GM19099 (cell line): ENCODE results near the gene ARL3.

Source experiments
- POLR2A ChIP-seq: IDR thresholded peaks from 3 replicates; pipeline ENCODE4 v1.6.1; 2011; ENCODE audit warnings: low read depth; ENCODE audit not compliant: insufficient read length; ENCODE audit errors: extremely low read depth

ARL3 gene, protein sequence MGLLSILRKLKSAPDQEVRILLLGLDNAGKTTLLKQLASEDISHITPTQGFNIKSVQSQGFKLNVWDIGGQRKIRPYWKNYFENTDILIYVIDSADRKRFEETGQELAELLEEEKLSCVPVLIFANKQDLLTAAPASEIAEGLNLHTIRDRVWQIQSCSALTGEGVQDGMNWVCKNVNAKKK

DNA sequence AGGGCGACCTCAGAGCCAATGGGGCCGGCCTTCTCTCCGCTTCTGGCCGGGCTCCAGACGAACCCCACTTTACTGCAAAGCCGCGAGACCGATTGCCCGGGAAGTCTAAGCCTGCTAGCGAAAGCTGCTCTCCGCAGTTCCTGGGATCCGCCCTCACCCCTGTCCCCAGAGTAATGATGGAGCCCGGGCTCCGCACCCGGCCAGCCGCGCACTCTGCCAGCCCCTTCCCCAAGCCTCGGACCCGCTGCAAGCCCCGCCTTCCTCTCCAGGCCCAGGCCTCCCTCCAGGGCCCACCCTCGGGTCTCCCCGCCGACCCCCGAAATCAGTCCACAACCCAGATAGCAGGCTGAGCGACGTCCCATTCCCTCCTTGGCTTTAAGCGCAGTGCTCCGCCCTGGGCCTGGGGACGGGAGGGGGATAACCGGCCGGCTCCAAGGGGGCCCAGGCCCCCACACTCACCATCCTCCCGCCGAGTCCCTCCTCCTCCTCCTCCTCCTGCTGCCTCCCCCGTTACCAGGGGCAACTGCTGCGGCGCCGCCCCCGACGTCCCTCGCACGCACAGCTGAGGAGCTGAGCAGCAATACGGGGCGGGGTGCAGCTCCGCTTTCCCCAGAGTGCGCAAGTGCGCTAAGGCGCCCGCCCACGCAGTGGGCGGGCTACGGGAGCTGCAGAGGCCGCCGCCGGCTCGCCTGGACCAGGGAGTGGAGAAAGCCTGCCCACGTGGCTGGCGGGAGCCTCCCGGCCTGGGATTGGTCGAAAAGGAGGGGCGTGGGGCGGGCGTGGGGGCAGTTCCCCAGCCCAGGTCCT, at the start of gene ARL3:
ARL3 (minus strand) TSS at position 584 of the 807 bp plus-strand sequence; CDS start at position 462, 122 bp downstream.
- TF ChIP-seq POLR2A = peak; percentile 34

DNA sequence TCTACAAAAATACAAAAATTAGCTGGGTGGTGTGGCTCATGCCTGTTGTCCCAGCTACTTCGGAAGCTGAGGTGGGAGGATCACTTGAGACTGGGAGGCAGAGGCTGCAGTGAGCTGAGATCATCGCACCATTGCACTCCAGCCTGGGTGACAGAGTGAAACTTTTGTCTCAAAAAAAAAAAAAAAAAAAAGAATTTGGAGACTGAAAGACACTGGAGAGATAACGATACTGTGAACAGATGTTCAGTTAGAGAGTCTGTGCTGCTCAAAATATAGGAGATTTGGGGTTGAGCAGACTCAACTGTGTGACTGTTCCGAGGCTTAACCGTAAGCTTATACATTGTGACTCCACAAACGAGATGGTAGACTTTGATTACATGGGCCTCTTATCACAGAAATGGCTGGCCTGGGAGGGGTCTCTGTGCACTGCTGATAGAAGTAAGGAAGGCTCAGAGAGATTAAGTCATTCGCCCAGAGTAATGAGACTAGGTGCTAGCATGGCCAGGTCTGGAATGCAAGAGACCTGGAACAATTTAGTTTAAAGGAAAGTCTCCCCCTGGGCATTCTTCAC, 48.9 kb upstream of the ARL3 start:
- no peak for TF ChIP-seq POLR2A

DNA sequence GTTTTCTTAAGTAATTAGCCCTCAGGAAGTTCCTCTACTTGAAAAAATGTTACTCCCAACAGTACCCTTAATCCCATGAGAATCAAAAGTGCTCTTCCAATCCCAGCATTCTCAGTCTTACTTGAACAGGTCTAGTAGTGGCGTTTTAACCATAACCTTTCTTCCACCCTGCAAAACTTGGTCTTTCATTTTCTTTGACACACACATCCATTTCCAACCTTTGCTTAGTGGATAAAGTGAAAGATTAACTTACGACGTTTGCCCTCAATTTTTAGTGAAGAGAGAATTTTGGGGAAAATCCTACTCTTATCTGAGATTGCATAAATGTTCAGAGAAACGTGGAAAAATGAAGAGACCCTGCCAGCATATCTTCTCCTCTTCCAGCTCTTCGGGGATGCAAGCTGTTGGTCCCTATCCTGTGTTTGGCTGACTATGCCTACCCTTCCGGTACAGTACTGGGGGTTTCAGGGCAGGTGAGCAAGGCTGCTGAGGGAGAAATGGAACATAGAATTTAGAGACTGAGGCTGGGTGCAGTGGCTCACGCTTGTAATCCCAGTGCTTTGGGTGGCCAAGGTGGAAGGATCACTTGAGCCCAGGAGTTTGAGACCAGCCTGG, 48.3 kb upstream of the ARL3 start:
- TF ChIP-seq POLR2A = no peak

DNA sequence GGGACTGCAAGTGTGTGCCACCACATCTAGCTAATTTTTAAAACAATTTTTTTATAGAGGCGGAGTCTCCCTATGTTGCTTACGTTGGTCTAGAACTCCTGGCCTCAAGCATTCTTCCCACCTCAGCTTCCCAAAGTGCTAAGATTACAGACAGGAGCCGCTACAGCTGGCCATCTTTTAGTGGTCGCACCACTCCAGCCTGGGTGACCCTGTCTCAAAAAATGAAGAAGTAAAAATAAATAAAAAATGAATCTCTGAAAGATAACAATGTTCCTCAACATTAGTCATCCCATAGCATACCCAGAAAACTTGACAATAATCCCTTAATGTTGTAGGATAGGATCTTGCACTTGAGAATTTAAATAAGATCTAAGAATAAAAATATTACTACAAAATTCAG, 47.8 kb upstream of the ARL3 start:
- no peak for TF ChIP-seq POLR2A

DNA sequence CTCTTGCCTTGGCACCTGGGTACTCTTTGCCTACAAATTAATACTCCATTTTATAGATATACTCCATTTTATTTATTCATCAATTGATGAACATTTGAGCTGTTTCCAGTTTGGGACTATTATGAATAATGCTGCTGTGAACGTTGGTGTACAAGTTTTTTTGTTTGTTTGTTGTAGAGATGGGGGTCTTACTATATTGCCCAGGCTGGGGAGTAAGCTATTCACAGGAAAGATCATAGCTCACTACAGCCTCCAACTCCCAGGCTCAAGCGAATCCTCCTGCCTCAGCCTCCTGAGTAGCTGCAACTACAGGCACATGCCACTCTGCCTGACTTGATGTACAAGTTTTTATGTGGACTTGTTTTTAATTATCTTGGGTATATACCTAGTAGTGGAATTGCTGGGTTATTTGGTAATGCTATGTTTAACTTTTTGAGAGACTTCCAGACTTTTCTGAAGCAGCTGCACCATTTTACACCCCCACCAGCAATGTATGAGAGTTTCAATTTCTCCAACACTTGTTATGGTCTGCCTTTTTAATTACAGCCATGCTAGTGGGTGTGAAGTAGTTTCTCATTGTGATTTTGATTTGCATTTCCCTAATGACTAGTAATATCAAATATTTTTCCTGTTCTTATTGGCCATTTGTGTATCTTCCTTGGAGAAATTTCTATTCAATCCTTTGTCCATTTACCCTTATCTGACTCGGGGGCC, 45.5 kb upstream of the ARL3 start:
- no peak for TF ChIP-seq POLR2A

DNA sequence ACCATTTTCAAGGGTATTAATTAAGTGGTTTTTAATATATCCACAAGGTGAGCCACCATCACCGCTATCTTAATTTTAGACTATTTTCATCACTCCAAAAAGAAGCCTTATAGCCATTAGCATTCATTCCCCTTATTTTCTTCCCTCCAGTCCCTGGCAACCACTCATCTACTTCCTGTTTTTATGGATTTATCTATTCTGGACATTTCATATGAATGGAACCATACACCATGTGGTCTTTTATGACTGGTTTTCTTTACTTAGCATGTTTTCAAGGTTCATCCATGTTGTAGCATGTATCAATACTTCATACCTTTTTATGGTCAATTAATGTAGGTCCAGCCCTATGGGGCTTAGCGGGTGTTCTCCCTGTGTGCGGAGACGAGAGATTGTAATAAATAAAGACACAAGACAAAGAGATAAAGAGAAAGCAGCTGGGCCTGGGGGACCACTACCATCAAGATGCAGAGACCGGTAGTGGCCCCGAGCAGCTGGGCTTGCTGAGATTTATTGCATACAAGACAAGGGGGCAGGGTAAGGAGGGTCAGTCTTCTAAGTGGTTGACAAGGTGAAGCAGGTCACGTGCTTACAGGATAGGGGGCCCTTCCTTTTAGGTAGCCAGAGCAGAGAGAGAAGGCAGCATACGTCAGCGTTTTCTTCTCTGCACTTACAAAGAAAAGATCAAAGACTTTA, 44.2 kb upstream of the ARL3 start:
- no peak for TF ChIP-seq POLR2A

DNA sequence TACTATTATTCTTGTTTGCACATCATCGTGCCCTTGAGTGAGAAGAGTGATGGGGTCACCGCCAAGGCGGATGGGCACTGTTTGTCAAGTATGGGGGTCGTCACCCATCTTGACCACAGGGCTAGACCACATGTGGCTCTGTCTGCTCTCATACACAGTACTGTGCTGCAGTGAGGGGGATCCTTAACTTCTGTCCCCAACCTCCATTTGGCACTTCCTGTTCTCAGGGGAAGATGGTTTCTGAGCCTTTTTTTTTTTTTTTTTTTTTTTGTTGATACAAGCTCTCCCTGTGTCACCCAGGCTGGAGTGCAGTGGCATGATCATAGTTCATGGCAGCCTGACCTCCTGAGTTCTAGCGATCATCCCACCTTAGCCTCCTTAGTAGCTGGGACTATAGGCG, 43.1 kb upstream of the ARL3 start:
- no peak for TF ChIP-seq POLR2A

DNA sequence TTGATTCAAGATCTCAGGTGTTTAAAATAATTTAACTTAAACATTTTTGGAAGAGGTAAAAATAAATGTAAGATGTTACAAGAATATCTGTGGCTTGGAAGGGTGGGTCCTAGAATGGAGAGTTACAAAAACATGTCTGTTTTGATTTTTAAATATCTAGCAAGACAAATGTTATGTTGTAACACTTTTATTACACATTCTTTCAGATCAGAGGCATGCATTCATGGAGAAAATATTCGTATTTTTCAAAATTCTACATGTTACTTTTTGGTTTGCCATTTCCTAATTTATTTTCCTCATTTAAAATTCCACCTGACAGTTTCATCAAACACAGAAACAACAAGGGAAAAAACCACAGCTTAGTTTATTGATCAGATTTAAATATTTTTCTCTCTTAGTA, 39.5 kb upstream of the ARL3 start:
- no peak for TF ChIP-seq POLR2A

DNA sequence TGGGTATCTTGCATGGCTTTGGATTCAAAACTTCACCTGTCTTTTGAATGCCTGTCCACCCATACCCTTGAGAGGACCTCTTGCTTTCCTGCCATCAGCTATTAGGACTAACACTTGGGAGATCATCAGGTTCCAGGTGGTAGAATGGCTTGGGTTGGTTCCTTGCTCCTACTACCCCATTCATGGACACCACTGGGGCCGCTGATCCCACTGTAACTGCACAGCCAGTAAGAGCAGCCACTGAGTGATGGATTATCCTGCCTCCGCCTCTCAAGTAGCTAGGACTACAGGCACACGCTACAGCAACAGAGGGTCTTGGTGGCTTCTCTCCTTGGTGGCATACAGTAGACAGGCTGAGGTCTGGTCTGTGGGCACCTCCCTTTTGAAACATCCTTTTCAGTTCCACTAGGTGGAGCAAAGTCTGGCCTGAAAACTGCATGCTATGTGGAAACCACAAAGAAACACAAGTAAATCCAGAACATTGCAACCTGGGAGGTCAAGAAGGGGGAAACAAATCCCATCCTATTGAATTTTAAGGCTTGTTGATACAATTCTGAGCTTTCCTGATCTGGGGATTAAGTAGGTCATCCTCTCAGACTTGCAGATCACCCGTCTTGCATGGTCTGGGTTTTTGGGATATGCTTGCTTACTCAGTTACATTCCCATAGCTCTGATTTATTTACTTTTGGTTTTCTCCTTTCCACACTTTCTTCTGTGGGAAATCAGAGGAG, 38.9 kb upstream of the ARL3 start:
- no peak for TF ChIP-seq POLR2A

DNA sequence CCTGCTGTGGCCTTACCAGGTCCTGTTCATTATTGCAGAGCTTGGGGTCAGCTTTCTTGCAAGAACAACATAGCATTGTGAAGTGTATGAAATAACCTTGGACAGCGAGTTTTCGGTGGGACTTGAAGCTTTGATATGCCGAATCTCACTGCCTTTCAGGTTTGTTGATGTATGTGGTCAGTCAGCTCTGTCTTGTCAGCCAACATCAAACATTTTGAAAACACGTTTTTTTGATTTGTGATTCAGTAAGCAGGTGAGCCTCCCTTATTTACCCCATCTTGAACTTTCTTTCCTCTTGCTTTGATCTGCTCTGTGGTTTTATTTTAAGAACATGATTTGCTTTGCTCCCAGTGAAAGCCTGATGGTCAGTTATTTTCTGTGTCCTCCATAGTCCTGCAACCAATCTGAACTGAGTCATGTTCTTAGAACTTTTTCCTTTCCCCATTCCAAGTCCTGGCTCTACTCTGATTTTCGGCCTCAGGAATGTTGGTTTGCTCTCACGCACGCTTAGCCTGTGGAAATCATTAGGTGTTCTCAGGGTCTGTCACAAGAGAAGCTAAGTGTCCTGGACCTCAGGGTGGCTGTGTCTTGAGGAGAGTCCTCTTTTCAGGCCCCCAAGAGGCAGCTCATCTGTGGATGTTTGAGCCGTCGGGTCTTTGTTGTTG, 38.2 kb upstream of the ARL3 start:
- no peak for TF ChIP-seq POLR2A

DNA sequence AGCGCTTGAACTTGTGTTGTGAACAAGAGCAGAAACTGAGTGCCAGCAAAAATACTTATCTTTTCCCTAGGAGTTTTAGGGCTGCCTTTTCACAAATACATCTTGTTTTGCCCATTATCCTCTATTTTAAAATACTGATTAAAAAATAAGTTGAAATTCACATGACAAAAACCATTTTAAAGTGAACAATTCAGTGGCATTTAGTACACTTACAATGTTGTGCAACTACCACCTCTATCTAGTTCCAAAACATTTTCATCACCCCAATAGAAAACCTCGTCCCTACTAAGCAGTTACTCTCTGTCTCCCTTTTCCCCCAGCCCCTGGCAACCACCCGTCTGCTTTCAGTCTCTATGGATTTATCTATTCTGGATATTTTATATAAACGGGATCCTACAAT, 31.0 kb upstream of the ARL3 start:
- no peak for TF ChIP-seq POLR2A

DNA sequence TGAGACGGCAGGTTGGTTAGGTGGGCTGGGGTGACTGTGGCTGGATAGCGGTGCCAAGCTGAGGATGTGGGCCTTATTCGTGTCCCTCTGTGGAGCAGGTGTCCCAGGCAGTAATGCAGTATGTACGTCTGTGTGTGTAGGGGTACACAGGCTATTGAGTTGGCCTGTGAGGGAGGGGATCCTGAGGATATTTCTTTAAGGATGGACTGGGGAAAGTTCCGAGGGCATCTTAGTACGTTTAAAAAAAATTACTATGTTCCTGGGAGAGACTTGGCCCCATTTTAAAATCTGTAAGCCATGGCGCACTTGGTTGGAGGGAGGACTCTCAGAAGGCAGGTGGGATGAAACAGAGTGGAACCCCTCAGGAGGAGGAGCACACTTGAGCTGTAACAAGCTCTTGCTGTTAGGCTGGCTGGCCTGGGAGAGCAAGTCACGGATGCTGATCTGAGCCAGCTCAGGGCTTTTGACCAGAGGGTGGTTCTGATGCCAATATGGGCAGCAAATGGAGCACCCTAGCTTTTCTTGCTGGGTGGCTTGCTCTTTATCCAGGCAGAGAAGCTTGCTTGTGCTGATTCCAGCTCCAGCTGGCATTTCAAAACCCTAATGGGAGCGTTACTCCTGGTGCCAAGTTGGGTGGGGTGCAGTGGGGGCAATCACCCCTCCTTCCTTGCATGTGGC, 30.3 kb upstream of the ARL3 start:
- TF ChIP-seq POLR2A = no peak
